Smooth muscle cell (in vitro differentiated cells): ENCODE measurements around the gene PIGN. TPM values are rescaled to one million over a fixed set of nuclear protein-coding genes. Genes with fewer than 3 reads are reported as not detected.

ENCODE experiments used
- DNase-seq: peaks from one replicate; lab custom pipeline; 2025; ENCODE audit not compliant: unreplicated experiment; lab: John Stamatoyannopoulos, UW
- H2AFZ ChIP-seq: fragments of 200-600 bp; sonication (generic); 2 replicates; pipeline ENCODE4 v1.6.0; 2016; ENCODE audit warnings: antibody characterized with exemption, low read depth, mild to moderate bottlenecking
- H3F3A ChIP-seq: fragments of 200-600 bp; sonication (generic); 2 replicates; pipeline ENCODE4 v1.6.0; 2017; ENCODE audit warnings: antibody characterized with exemption, low read depth
- H3K27ac ChIP-seq: fragments of 200-600 bp; sonication (generic); 2 replicates; pipeline ENCODE4 v1.5.1; 2016; ENCODE audit warnings: low read depth, mild to moderate bottlenecking
- H3K27me3 ChIP-seq: fragments of 200-600 bp; sonication (generic); 2 replicates; pipeline ENCODE4 v1.6.1; 2016; ENCODE audit warnings: low read depth, mild to moderate bottlenecking
- H3K36me3 ChIP-seq: fragments of 200-600 bp; sonication (generic); 2 replicates; pipeline ENCODE4 v1.5.1; 2016; ENCODE audit warnings: low read depth
- H3K4me1 ChIP-seq: fragments of 200-600 bp; sonication (generic); 2 replicates; pipeline ENCODE4 v1.5.1; 2016; ENCODE audit warnings: low read depth
- H3K4me2 ChIP-seq: fragments of 200-600 bp; sonication (generic); 2 replicates; pipeline ENCODE4 v1.6.0; 2016; ENCODE audit warnings: mild to moderate bottlenecking
- H3K4me3 ChIP-seq: fragments of 200-600 bp; sonication (generic); 2 replicates; pipeline ENCODE4 v1.5.1; 2016; ENCODE audit warnings: mild to moderate bottlenecking
- H3K79me2 ChIP-seq: fragments of 200-600 bp; sonication (generic); 2 replicates; pipeline ENCODE4 v1.6.0; 2016; ENCODE audit warnings: low read depth, mild to moderate bottlenecking
- H3K9ac ChIP-seq: fragments of 200-600 bp; sonication (generic); 2 replicates; pipeline ENCODE4 v1.6.0; 2016; ENCODE audit warnings: low read depth
- H3K9me3 ChIP-seq: fragments of 200-600 bp; sonication (generic); replicated peaks from 2 replicates; pipeline ENCODE4 v1.5.1; 2016; ENCODE audit warnings: low read depth
- H4K20me1 ChIP-seq: fragments of 200-600 bp; sonication (generic); 2 replicates; pipeline ENCODE4 v1.6.0; 2016; ENCODE audit warnings: low read depth
- WGBS: methylation state at CpG from one replicate; pipeline ENCODE4 v1.1.7; 2016; ENCODE audit warnings: low lambda C conversion rate; 5-methylcytosine and 5-hydroxymethylcytosine counted together
- polyA plus RNA-seq: library from polyadenylated mRNA; unstranded; fragments of >200 nt; fragmentation: Nextera tagmentation; extraction: Ambion mirVana; gene quantifications from 2 replicates; pipeline ENCODE4 v1.2.1, GENCODE V29; 2016
- total RNA-seq: library from RNA; depleted of rRNA; stranded (reverse); fragments of >200 nt; gene quantifications from 2 replicates; pipeline ENCODE4 v1.2.3, GENCODE V29; 2014
- TF ChIP-seq, protein P1 (sequence below): fragments of 200-600 bp; sonication (generic); IDR thresholded peaks from 2 replicates; pipeline ENCODE4 v1.5.1; 2017; ENCODE audit warnings: borderline replicate concordance, mild to moderate bottlenecking, antibody characterized with exemption; ENCODE audit not compliant: insufficient read depth, poor library complexity, severe bottlenecking

Gene PIGN
- total and polyA plus RNA-seq, 2 experiments from 2014 or later: 14.3 to 31.8 TPM

- TF ChIP-seq, protein P1, sequence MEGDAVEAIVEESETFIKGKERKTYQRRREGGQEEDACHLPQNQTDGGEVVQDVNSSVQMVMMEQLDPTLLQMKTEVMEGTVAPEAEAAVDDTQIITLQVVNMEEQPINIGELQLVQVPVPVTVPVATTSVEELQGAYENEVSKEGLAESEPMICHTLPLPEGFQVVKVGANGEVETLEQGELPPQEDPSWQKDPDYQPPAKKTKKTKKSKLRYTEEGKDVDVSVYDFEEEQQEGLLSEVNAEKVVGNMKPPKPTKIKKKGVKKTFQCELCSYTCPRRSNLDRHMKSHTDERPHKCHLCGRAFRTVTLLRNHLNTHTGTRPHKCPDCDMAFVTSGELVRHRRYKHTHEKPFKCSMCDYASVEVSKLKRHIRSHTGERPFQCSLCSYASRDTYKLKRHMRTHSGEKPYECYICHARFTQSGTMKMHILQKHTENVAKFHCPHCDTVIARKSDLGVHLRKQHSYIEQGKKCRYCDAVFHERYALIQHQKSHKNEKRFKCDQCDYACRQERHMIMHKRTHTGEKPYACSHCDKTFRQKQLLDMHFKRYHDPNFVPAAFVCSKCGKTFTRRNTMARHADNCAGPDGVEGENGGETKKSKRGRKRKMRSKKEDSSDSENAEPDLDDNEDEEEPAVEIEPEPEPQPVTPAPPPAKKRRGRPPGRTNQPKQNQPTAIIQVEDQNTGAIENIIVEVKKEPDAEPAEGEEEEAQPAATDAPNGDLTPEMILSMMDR: no peak
- WGBS: 74% methylated on average over 5 of the region's 5 CpGs
Measured at GRCh38 chr18:62080172-62080900, 106.5 kb downstream of the PIGN start.

DNA sequence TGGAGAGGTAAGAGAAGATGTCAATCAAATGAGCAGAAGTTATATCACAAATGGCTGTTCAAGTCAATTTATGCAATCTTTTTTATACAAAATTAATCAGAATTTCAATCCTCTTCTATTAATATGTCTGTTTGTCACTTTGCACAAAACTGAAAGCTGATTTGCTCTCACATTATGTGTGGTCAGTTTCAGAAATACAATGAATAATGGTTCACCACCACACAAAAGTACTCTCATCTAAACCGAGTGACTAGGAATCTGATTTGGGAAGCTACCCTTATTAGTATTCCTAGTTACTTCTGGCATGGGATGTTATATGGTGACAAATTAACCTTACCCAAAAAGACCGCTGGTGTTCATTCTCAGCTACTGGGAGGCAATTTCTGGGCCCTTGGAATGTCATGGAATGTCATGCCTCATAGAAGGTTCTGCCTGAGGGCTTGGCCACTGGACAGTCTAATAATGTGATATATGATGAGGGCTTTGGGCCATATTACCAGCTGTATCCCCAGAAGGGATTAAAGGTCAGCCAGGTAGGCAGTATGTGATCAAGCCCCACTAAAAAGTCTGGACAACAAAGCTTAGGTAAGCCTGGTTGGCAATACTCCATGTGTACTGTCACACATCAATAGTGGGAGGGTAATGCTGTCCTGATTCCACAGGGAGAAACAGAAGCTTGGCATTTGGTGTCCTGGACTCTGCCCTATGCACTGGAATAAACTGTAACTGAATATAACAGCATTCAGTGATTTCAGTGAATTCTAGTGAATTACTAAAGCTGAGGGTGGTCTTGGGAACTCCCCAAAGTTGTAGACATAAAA is 113.2 kb downstream of the PIGN start:
- no peaks in the 10 kb centered on the region for H3K36me3 ChIP-seq
- TF ChIP-seq, protein P1: no peak
- no peaks in the 10 kb centered on the region for H3K79me2 ChIP-seq

More at GRCh38 chr18:62080172-62080900, 106.5 kb downstream of the PIGN start:
- Histone ChIP-seq H3K9ac (no peak overlapping the region), H2AFZ (no peak overlapping the region), H3K4me1 (peaks cover 4% of the 10 kb centered on the region), H3K36me3 (no peaks in the 10 kb centered on the region), H3K4me2 (no peak overlapping the region), H3K27ac (no peak overlapping the region), H4K20me1 (no peaks in the 10 kb centered on the region), H3K79me2 (no peaks in the 10 kb centered on the region), H3K27me3 (no peaks in the 10 kb centered on the region), H3K9me3 (no peaks in the 10 kb centered on the region), H3K4me3 (no peak overlapping the region), H3F3A (no peaks in the 10 kb centered on the region)
- no peak for DNase-seq

DNA sequence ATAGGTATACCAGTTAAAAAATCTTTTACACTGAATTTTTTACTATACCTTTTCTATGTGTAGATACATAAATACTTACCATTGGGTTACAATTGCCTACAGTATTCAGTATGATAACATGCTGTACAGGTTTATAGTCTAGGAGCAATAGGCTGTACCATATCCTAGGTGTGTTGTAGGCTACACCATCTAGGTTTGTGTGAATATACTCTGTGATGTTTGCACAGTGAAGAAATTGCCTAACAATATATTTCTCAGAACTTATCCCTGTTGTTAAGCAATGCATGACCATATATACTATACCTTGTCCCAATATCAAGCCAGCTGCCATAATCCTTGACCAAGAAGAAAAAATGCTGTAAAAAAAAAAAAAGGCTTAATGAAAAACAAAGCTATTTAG is 114.5 kb downstream of the PIGN start:
- H3F3A ChIP-seq: no peaks in the 10 kb centered on the region
- H3K4me2 ChIP-seq: no peak overlapping the region
- no peaks in the 10 kb centered on the region for H4K20me1 ChIP-seq
- no peak overlapping the region for H2AFZ ChIP-seq
- H3K9me3 ChIP-seq: no peaks in the 10 kb centered on the region
- no peak overlapping the region for H3K4me3 ChIP-seq
- no peak for DNase-seq
- no peaks in the 10 kb centered on the region for H3K4me1 ChIP-seq
- no peaks in the 10 kb centered on the region for H3K27me3 ChIP-seq
- no peak overlapping the region for H3K9ac ChIP-seq
- TF ChIP-seq, protein P1: no peak
- no peak overlapping the region for H3K27ac ChIP-seq
- no peaks in the 10 kb centered on the region for H3K36me3 ChIP-seq
- H3K79me2 ChIP-seq: no peaks in the 10 kb centered on the region

More for the DNA sequence above, 113.2 kb downstream of the PIGN start:
- no peak overlapping the region for H2AFZ ChIP-seq
- H3K27ac ChIP-seq: no peak overlapping the region
- no peaks in the 10 kb centered on the region for H4K20me1 ChIP-seq
- no peak overlapping the region for H3K4me3 ChIP-seq
- H3K27me3 ChIP-seq: no peaks in the 10 kb centered on the region
- no peaks in the 10 kb centered on the region for H3K4me1 ChIP-seq
- no peaks in the 10 kb centered on the region for H3F3A ChIP-seq
- no peaks in the 10 kb centered on the region for H3K9me3 ChIP-seq
- no peak for DNase-seq
- H3K4me2 ChIP-seq: no peak overlapping the region
- no peak overlapping the region for H3K9ac ChIP-seq
- WGBS: 91% methylated on average over 2 of the region's 2 CpGs
